SH-SY5Y (cell line): ENCODE results near the gene NRG3.

ENCODE experiments used
- GATA2 ChIP-seq: IDR thresholded peaks from 2 replicates; pipeline ENCODE4 v1.6.1; 2011; ENCODE audit warnings: mild to moderate bottlenecking, low read depth, low read length
- GATA3 ChIP-seq: IDR thresholded peaks from 2 replicates; pipeline ENCODE4 v1.6.1; 2011; ENCODE audit warnings: low read depth, mild to moderate bottlenecking, low read length, moderate library complexity

GRCh38 chr10:82252081-82252480 lies 377.1 kb downstream of the NRG3 start:
- no peak for TF ChIP-seq GATA2
- TF ChIP-seq GATA3, result no peak
